GM19328 (cell line): ENCODE data around the gene GPATCH2.
"Not testable (repeated sequence)": the region's sequence is repeated elsewhere in the genome, so short reads cannot be mapped to it uniquely, and the experiment has no call there.

Experiments used
- ATAC-seq: cut with Tn5 transposase; IDR thresholded peaks from one replicate; pipeline ENCODE4 v1.9.1; 2021; ENCODE audit warnings: mild to moderate bottlenecking, moderate library complexity; ENCODE audit not compliant: unreplicated experiment

Gene GPATCH2

GRCh38 chr1:217584286-217584811 lies 46.5 kb downstream of the GPATCH2 start:
- not testable (repeated sequence) for ATAC-seq

- ATAC-seq, result no peak
Observed at GRCh38 chr1:217577336-217577735, 53.6 kb downstream of the GPATCH2 start.

- no peak for ATAC-seq
Observed at GRCh38 chr1:217574265-217574949, 56.5 kb downstream of the GPATCH2 start.

- ATAC-seq, result no peak
Observed at GRCh38 chr1:217569021-217569420, 61.9 kb downstream of the GPATCH2 start.

GRCh38 chr1:217568200-217568599 lies 62.7 kb downstream of the GPATCH2 start:
- ATAC-seq, result no peak

GRCh38 chr1:217564833-217565232 lies 66.1 kb downstream of the GPATCH2 start:
- ATAC-seq, result no peak

GRCh38 chr1:217564207-217564606 lies 66.7 kb downstream of the GPATCH2 start:
- ATAC-seq, result no peak

GRCh38 chr1:217563179-217563578 lies 67.7 kb downstream of the GPATCH2 start:
- no peak for ATAC-seq

GRCh38 chr1:217562229-217562878 lies 68.5 kb downstream of the GPATCH2 start:
- no peak for ATAC-seq

- ATAC-seq, result no peak
Observed at GRCh38 chr1:217561446-217561845, 69.4 kb downstream of the GPATCH2 start.

- no peak for ATAC-seq
Observed at GRCh38 chr1:217554849-217555248, 76.0 kb downstream of the GPATCH2 start.

GRCh38 chr1:217553949-217554509 lies 76.9 kb downstream of the GPATCH2 start:
- no peak for ATAC-seq

GRCh38 chr1:217552339-217552951 lies 78.4 kb downstream of the GPATCH2 start:
- no peak for ATAC-seq

GRCh38 chr1:217542837-217543236 lies 88.1 kb downstream of the GPATCH2 start:
- peak; percentile 96 for ATAC-seq

- ATAC-seq, result peak; percentile 11
Observed at GRCh38 chr1:217542136-217542777, 88.6 kb downstream of the GPATCH2 start.

- ATAC-seq, result no peak
Observed at GRCh38 chr1:217540321-217540720, 90.6 kb downstream of the GPATCH2 start.

GRCh38 chr1:217539510-217539909 lies 91.4 kb downstream of the GPATCH2 start:
- no peak for ATAC-seq

GRCh38 chr1:217535601-217536377 lies 95.1 kb downstream of the GPATCH2 start:
- ATAC-seq, result no peak

GRCh38 chr1:217534566-217534965 lies 96.3 kb downstream of the GPATCH2 start:
- no peak for ATAC-seq

GRCh38 chr1:217528271-217528670 lies 102.6 kb downstream of the GPATCH2 start:
- no peak for ATAC-seq
